Amniotic stem cell (primary cell): ENCODE results near the gene PRKCE.

Experiments used
- DNase-seq: peaks from one replicate; lab custom pipeline; 2025; lab: John Stamatoyannopoulos, UW

PRKCE gene

GRCh38 chr2:46119453-46119852 lies 468.0 kb downstream of the PRKCE start:
- DNase-seq: no peak

- no peak for DNase-seq
Measured at GRCh38 chr2:46120792-46121555, 469.5 kb downstream of the PRKCE start.

DNA sequence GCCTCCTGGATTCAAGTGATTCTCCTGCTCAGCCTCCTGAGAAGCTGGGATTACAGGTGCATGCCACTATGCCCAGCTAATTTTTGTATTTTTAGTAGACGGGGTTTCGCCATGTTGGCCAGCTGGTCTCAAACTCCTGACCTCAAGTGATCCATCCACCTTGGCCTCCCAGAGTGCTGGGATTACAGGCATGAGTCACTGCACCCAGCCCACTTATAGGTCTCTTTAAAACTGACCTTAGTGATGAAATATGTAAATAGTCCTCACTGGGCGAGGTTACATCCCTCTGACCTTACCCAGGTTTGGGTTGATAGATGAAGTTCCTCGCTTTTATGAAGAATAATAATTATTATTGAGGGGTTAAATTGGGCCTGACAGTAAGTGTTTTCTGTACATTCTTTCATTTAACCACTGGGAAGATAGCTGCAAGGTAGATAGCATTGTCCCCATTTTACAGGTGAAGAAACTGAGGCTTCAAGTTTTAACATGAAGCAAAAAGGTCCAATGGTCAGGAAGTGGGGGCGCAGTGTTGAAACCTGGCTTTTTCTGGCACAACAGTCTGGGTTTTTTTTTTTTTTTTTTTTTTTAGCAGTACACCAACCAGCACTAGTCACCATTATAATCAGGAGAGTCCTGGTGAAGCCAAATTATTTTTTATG lies 471.0 kb downstream of the PRKCE start:
- DNase-seq: no peak

GRCh38 chr2:46123013-46123412 lies 471.5 kb downstream of the PRKCE start:
- no peak for DNase-seq

DNA sequence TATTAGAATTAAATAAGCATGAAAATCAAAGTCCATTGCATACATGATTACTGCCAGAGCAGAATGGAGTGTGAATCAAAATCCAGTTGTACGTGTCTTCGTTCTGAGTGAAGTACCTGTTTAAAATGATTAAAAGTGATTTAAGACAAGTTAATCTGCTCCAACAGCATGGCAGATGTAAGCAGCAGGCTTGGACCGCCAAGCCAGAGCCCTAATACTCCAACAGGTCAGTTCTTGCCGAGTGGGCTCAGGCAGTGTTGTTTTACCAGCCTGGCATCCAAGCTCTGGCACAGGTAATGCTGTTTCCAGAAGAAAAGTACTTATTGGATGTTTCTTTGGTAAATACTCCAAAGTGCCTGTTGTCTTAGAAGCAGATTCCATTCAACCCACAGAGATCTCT lies 474.3 kb downstream of the PRKCE start:
- DNase-seq: no peak

- DNase-seq: no peak
Measured at GRCh38 chr2:46126571-46126970, 475.1 kb downstream of the PRKCE start.

DNA sequence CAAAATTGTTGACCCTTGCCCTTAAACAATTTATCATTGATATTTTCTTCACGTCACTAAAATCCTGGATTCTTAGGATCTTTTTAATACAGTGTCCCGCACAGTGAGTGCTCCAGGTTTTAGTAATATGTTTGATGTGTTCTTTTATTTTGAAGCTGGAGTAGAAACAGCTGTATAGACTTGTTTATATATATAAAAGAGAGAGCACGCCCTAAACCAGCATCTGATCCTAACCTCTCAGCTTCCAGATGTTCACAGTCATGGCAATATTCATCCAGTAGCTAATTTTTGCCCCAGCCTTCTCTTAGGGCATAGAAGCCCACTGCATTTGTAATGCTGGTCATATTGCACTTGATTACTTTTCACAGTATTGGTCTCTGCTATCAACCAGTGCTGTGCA lies 475.7 kb downstream of the PRKCE start:
- no peak for DNase-seq

DNA sequence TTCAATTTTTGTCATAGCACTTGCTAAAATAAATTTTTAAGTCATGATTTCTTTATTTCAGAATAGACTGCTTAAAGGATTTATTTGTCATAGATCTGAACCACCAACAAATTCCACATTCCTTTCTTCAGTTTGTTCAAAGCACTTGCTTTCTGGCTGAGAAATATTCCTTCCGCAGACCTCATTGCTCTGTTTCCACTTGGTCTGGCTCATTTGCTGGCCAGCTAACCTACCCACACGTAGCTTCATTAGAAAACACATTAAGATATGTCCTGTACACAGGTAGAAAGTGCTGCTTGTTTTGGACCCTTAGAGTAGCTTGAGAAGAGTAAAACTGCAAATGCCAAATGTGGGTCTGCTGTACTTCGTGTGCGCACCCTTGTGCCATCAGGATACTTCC lies 479.0 kb downstream of the PRKCE start:
- DNase-seq: no peak

DNA sequence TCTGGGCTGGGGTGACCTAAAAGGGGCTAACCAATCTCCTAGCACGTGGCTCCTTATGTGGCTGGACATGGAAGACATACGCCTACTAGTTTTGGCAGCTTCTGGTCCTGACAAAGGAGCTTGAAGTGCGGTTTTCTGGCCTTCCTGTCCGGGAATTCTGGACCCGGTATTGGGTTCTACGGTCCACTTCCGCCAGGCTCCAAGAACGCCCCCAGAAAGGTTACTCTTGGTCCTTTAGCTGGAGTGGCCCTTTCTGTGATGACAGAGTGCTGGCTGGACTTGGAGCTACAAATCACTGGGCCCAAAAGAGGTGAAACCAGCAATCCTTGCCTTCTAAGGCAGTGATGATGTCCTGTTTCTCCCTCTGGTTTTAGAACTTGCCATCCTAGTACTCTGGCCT lies 481.5 kb downstream of the PRKCE start:
- DNase-seq: no peak

DNA sequence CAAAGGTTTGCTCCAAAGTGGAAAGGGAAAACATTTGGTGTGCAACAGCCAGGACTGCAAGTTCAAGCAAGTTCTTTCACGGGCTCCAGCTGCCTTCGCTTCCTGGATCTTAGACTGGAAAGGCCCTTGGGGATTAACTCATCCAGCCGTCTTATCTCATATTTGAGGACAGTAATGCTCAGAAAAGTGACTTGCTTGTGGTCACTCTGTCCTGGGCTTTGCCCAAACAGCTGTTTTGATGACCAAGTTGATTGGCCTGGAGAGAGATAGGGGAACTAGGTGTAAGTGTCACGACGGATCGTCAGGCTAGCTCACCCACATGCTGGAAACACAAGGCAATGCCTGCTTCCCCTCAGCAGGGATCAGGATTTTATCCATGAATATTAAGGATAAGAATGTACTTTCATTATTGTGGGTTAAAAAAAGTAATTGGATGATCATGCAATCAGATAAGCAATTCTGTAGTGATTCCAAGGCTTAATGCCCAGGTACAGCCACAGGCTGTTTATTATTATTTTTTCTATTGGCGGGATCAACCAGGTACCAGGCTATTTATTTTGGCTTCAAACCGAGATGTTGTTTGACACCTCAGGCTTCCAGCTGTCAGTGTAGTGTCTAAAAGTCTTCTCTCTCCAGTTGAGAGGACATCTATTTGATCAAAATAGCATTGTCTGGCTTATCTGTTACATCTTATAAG lies 483.2 kb downstream of the PRKCE start:
- DNase-seq: no peak

DNA sequence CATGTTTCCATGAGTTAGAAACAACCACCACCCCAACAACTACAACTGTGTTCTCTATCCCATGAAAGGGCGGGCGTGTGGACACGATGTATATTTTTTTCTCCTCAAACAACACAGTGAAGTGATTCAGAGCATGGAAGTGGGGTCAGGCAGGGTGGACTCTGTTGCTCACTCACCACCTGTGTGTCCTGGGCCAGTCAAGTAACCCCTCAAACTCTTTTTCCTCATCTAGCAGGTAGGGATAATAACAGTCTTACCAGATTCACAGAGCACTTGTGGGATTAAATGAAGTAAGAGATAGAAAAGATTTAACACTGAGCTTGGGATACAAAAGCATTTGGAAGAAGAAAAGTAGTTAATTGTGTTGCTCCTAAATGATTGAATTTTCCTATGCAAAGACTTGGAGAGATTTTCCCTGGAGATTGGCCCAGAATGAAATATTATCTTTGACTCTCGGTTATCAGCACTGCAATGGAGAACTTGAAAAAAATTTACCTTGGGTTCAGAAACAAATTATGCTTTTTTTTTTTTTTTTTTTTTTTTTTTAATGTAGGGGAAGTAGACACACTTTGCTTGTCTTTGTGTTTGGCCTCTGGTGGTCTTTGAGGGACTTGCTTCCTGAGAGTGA lies 483.9 kb downstream of the PRKCE start:
- no peak for DNase-seq

- DNase-seq: no peak
Measured at GRCh38 chr2:46135958-46136357, 484.5 kb downstream of the PRKCE start.

GRCh38 chr2:46136481-46136880 lies 485.0 kb downstream of the PRKCE start:
- no peak for DNase-seq

GRCh38 chr2:46136953-46137352 lies 485.5 kb downstream of the PRKCE start:
- no peak for DNase-seq

DNA sequence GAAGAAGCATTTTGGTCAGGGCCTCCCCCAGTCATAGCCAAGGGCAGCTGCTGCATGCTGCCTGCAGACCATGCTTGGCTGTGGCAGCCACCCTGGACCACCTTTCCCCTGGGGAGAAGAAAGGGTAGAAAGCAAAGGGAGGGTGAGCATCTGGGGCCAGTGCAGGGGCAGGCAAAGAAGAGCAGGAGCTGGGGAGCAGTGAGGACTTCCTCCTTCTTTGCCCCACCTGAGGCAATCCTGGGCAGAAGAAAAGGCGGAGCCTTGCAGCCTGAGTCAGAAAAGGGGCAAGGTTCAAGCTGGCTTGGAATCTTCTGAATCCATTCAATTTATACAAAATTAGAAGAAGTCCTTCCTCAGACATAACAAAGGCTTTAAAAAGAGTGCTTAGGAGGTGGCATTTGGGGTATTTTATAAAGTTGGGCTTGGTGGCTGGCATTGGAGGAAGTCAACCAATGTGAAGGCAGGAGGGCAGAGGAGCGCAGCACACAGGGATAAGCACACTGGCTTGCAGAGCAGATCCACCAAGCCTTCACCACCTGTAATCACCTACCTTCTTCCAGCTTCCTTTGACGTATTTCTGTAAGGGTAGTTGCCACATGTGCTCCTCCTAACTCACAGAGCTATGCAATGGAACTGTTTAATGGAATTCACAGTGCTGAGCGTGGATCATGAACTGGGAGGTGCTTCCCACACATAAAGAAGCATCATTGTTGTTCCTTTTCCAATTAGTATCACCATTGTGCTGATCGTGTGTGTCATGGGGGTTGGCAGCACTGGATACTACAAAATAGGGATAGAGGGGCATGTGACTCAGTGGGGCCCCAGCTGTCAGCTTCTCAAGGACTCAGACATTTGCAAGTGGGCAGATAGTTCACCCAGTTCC lies 491.3 kb downstream of the PRKCE start:
- DNase-seq: no peak

- no peak for DNase-seq
Measured at GRCh38 chr2:46143429-46144132, 492.1 kb downstream of the PRKCE start.

DNA sequence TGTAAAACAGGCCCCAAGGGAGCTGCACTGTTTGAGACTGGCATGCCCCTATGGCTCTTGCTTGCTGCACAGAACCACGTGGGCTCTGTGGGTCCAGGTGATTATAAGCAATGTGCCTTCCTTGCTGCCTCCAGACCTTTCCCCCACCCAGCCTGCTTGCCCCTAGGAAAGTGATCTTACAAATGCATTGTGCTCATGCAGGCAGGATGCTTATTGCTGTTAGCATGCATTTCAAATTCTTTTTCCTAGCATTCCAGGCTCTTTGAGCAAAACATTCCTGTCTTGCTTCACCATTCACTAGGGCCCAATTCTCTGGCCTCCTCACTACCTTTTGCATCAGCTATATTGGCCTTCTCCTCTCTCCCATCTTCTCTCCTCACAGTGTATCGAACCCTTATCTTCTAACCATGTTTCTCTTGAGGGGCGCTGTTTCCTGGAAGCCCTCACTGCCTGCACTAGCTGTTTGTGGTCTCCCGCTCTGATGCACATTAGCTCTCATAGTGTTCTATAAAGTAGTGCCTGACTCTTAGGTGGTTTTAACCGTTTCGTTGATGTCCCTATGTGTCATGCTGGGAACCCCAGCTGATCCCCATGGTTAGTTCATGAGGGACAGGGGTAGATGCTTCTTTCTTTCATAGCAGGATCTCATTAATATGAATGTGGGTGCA lies 492.8 kb downstream of the PRKCE start:
- no peak for DNase-seq

DNA sequence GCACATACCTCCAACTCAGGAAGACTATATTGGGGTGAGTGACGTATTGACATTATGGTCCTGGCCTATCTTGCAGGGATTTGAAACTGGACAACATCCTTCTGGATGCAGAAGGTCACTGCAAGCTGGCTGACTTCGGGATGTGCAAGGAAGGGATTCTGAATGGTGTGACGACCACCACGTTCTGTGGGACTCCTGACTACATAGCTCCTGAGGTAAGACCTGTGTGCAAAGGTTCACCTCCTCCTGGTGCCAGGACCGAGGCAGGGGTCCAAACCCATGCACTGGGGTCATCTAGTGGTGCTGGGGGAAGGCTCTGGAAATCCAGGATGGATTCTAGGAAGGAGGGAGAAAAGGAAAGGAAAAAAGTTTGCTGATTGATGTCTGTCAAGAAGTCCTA lies 493.5 kb downstream of the PRKCE start:
- no peak for DNase-seq

DNA sequence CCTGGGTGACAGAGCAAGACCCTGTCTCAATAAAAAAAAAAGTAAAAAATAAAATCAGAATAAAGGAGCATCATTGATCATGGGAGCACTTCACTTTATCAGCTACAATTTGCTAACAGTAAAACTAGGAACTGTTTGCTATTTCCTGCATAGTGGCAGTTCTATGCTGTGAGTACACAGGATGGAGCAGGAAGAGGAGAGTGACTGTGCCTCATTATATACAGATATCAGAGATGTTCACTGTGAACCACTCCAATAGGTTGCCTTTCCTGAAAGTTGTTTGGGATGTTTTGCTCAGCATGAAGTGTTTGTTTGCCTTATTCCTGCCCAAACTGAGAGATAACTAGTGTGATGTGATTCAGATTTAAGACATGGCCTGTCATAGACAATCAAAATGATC lies 494.4 kb downstream of the PRKCE start:
- DNase-seq: no peak

DNA sequence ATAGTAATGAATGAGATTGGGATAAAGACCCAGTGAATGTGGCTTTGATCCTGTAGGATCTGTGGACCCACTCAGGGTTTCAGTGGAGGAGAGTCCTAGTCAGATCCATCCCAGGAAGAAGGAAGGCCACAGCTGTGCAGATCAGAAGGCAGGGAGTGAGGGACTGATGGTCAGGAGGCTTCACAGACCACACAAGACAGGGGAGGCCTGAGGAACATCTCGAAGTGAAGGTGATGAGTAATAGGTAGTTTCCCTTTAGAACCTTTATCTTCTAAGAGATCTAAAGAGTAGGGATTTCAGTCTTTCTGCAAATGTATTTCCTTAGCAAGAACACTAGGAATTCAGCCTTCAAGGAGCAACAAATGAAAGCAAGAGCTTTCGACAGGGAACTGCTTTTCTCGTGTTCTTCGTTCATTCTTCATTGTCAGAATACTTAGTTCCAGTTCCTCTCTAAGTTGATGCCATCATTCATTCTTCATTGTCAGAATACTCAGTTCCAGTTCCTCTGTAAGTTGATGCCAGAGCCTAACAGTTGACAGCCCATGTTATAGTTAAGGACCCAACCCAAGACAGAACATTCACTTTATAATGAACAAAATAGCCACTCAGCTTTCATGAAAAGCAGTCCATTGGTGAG lies 495.5 kb downstream of the PRKCE start:
- DNase-seq: no peak
